ENCODE measurements around the gene MAPK9.
"Not testable (repeated sequence)": the region's sequence is repeated elsewhere in the genome, so short reads cannot be mapped to it uniquely, and the experiment has no call there.

The MAPK9 gene

GRCh38 chr5:180215783-180216630 is 75.9 kb downstream of the MAPK9 start:
- Histone ChIP-seq H3K27ac (ENCODE audit: low read depth, low read length) (no peak overlapping the region), H3K9ac (ENCODE audit: low read length) (no peak overlapping the region), H3K4me3 (ENCODE audit: low read depth in 1 of 2, low read length in 2 of 2) (no peak overlapping the region), H3K36me3 (ENCODE audit: insufficient read depth, low read length) (no peaks in the 10 kb centered on the region), H3K27me3 (ENCODE audit: control insufficient read depth in 1 of 2, insufficient read depth in 2 of 2, low read length in 2 of 2) (peaks cover 0 to 7% of the 10 kb centered on the region in 2 donors), H3K4me1 (ENCODE audit: insufficient read depth, low read length) (peaks cover 15% of the 10 kb centered on the region), H3K9me3 (ENCODE audit: low read length) (peaks cover 11% of the 10 kb centered on the region)

DNA sequence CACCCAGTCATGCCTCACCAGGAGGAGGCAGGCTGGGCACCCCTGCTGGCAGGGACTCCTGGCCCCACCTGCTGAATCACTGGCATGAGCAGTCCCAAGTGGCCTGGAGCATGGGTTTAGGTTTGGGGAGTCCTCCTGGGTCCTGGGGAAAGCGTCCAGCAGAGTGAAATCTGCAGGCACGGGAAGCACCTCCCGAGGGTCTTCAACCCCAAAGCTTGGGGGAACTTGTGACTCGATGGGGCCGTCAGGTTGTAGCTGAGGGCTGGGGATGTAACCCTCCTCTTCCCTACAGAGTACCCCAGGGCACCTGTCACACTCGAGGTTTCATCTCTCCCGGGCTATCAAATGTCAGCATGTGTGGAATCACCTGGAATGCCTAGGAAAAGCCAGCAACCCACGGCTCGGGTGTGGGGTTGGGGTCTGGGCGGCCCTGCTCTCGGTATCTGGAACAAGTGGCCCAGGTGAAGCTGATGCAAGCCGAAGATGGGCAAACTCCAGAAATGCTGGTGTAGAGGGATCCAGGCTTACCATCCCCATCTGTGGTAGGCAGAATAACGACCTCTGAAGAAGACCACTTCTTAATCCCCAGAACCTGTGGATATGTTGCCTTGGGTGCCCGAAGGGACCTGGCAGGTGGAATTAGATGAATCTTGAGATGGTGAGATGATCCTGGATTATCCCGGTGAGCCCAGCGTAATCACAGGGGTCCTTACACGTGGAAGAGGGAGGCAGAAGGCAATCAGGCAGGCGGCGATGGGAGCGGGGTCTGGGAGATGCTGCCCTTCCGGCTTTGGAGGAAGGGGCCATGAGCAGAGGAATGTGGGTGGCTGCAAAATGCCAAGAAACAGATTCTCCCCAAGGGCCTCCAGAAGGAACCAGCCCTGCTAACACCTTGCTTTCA is 76.8 kb downstream of the MAPK9 start:
- H3K4me1 ChIP-seq (ENCODE audit: insufficient read depth, low read length): peaks cover 15% of the 10 kb centered on the region
- no peak overlapping the region for H3K9ac ChIP-seq (ENCODE audit: low read length)
- H3K4me3 ChIP-seq (ENCODE audit: low read depth in 1 of 2, low read length in 2 of 2): no peak overlapping the region
- no peaks in the 10 kb centered on the region for H3K36me3 ChIP-seq (ENCODE audit: insufficient read depth, low read length)
- H3K27me3 ChIP-seq (ENCODE audit: control insufficient read depth in 1 of 2, insufficient read depth in 2 of 2, low read length in 2 of 2): peaks cover 0 to 7% of the 10 kb centered on the region in 2 donors
- peaks cover 7% of the 10 kb centered on the region for H3K9me3 ChIP-seq (ENCODE audit: low read length)
- no peak overlapping the region for H3K27ac ChIP-seq (ENCODE audit: low read depth, low read length)

DNA sequence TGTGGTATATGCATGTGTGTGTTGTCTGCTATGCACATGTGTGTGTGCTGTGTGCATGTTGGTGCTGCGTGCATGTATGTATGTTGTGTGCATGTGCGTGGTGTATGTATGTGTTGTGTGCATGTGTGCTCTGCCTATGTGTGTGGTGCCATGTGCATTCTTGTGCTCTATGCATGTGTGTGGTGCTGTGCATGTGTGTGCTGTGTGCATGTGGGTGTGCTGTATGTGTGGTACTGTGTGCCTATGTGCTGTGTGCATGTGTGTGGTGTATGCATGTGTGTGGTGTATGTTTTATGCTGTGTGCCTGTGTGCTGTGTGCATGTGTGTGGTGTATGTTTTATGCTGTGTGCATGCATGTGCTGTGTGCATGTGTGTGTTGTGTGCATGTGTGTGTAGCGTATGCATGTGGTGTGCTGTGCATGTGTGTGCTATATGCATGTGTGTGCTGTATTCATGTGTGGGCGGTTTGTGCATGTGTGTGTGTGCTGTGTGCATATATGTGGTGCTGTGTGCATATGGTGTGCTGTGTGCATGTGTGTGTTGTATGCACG is 78.2 kb downstream of the MAPK9 start:
- Histone ChIP-seq H3K27me3 (ENCODE audit: control insufficient read depth in 1 of 2, insufficient read depth in 2 of 2, low read length in 2 of 2) (peaks cover 0 to 7% of the 10 kb centered on the region in 2 donors), H3K4me3 (ENCODE audit: low read depth in 1 of 2, low read length in 2 of 2) (no peak overlapping the region), H3K9me3 (ENCODE audit: low read length) (no peaks in the 10 kb centered on the region), H3K9ac (ENCODE audit: low read length) (no peak overlapping the region), H3K4me1 (ENCODE audit: insufficient read depth, low read length) (peaks cover 15% of the 10 kb centered on the region), H3K27ac (ENCODE audit: low read depth, low read length) (no peak overlapping the region), H3K36me3 (ENCODE audit: insufficient read depth, low read length) (no peaks in the 10 kb centered on the region)

DNA sequence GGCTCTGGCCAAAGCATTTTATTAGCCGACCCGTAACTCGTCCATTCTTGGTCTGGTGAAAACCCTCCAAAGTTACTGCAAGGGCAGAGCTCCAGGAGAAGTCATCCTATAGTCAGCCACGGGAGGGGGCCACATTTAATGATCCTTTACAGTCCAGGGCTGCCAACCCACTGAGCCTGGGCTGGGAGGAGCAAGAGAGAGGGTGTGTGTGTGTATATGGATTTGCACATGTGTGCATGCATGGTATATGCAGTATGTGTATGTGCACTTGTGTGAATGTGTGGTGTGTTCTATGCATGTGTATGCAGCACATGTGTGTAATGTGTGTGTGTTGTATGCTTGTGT is 78.7 kb downstream of the MAPK9 start:
- Histone ChIP-seq H3K4me1 (ENCODE audit: insufficient read depth, low read length) (peaks cover 17% of the 10 kb centered on the region), H3K4me3 (ENCODE audit: low read depth in 1 of 2, low read length in 2 of 2) (no peak overlapping the region), H3K9me3 (ENCODE audit: low read length) (no peaks in the 10 kb centered on the region), H3K27ac (ENCODE audit: low read depth, low read length) (no peak overlapping the region), H3K9ac (ENCODE audit: low read length) (no peak overlapping the region), H3K27me3 (ENCODE audit: control insufficient read depth in 1 of 2, insufficient read depth in 2 of 2, low read length in 2 of 2) (peaks cover 0 to 11% of the 10 kb centered on the region in 2 donors), H3K36me3 (ENCODE audit: insufficient read depth, low read length) (no peaks in the 10 kb centered on the region)

- H3K9me3 ChIP-seq (ENCODE audit: low read length): no peaks in the 10 kb centered on the region
- peaks cover 0 to 17% of the 10 kb centered on the region in 2 donors for H3K27me3 ChIP-seq (ENCODE audit: control insufficient read depth in 1 of 2, insufficient read depth in 2 of 2, low read length in 2 of 2)
- H3K9ac ChIP-seq (ENCODE audit: low read length): no peak overlapping the region
- H3K27ac ChIP-seq (ENCODE audit: low read depth, low read length): no peak overlapping the region
- no peaks in the 10 kb centered on the region for H3K36me3 ChIP-seq (ENCODE audit: insufficient read depth, low read length)
- H3K4me3 ChIP-seq (ENCODE audit: low read depth in 1 of 2, low read length in 2 of 2): peak overlapping the region in 1 of 2 donors; percentile 20
- peaks cover 20% of the 10 kb centered on the region for H3K4me1 ChIP-seq (ENCODE audit: insufficient read depth, low read length)
Measured at GRCh38 chr5:180212363-180213255, 79.3 kb downstream of the MAPK9 start.

DNA sequence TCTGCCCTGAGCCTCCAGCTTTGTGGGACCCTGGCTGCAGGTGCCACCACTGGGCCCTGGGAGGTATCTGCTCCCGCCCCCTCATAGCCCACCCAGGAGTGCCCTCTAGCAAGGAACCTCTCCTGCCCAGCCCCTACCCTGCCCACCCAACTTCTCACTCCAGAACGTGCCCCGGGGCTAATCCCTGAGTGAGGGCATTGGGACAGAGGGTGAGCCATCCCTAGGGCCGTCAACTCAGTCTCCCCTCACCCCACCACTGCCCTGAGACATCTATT is 80.2 kb downstream of the MAPK9 start:
- H3K9ac ChIP-seq (ENCODE audit: low read length): no peak overlapping the region
- no peaks in the 10 kb centered on the region for H3K9me3 ChIP-seq (ENCODE audit: low read length)
- H3K36me3 ChIP-seq (ENCODE audit: insufficient read depth, low read length): no peaks in the 10 kb centered on the region
- peaks cover 0 to 22% of the 10 kb centered on the region in 2 donors for H3K27me3 ChIP-seq (ENCODE audit: control insufficient read depth in 1 of 2, insufficient read depth in 2 of 2, low read length in 2 of 2)
- H3K4me1 ChIP-seq (ENCODE audit: insufficient read depth, low read length): peaks cover 20% of the 10 kb centered on the region
- no peak overlapping the region for H3K4me3 ChIP-seq (ENCODE audit: low read depth in 1 of 2, low read length in 2 of 2)
- no peak overlapping the region for H3K27ac ChIP-seq (ENCODE audit: low read depth, low read length)

GRCh38 chr5:180210961-180211760 is 80.7 kb downstream of the MAPK9 start:
- no peak overlapping the region for H3K9ac ChIP-seq (ENCODE audit: low read length)
- no peaks in the 10 kb centered on the region for H3K9me3 ChIP-seq (ENCODE audit: low read length)
- H3K4me3 ChIP-seq (ENCODE audit: low read depth in 1 of 2, low read length in 2 of 2): no peak overlapping the region
- peaks cover 0 to 22% of the 10 kb centered on the region in 2 donors for H3K27me3 ChIP-seq (ENCODE audit: control insufficient read depth in 1 of 2, insufficient read depth in 2 of 2, low read length in 2 of 2)
- no peaks in the 10 kb centered on the region for H3K36me3 ChIP-seq (ENCODE audit: insufficient read depth, low read length)
- peaks cover 20% of the 10 kb centered on the region for H3K4me1 ChIP-seq (ENCODE audit: insufficient read depth, low read length)
- no peak overlapping the region for H3K27ac ChIP-seq (ENCODE audit: low read depth, low read length)

DNA sequence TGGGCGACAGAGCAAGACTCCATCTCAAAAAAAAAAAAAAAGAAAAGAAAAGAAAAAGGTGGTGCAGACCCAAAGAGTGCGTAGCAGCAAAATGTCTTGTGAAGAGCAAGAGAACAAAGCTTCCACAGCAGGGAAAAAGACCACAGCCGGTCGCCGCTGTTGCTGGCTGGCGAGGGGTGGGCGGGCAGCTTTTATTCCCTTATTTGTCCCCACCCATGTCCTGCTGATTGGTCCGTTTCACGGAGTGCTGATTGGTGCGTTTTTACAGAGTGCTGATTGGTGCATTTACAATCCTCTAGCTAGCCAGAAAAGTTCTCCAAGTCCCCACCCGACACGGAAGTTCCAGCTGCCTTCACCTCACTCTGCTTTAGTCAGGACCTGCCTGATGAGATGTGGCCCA is 81.8 kb downstream of the MAPK9 start:
- not testable (repeated sequence) for H3K9me3 ChIP-seq (ENCODE audit: low read length); H3K27ac ChIP-seq (ENCODE audit: low read depth, low read length); H3K9ac ChIP-seq (ENCODE audit: low read length); H3K4me3 ChIP-seq (ENCODE audit: low read depth in 1 of 2, low read length in 2 of 2); H3K36me3 ChIP-seq (ENCODE audit: insufficient read depth, low read length)
- Histone ChIP-seq H3K27me3 (ENCODE audit: control insufficient read depth in 1 of 2, insufficient read depth in 2 of 2, low read length in 2 of 2) (peaks cover 0 to 22% of the 10 kb centered on the region in 2 donors), H3K4me1 (ENCODE audit: insufficient read depth, low read length) (peaks cover 20% of the 10 kb centered on the region)

GRCh38 chr5:180209137-180209581 is 82.7 kb downstream of the MAPK9 start, which contains the start of gene RASGEF1C:
Gene RASGEF1C, minus strand, starts transcription at chr5:180209211. Its CDS starts 71,159 bp downstream, at chr5:180138052.
- Histone ChIP-seq H3K27ac (ENCODE audit: low read depth, low read length) (no peak within 1 kb of the TSS), H3K9me3 (ENCODE audit: low read length) (no peaks in the 10 kb centered on the region), H3K4me3 (ENCODE audit: low read depth in 1 of 2, low read length in 2 of 2) (peak within 1 kb of the TSS; percentile 27 to 47), H3K4me1 (ENCODE audit: insufficient read depth, low read length) (peaks cover 20% of the 10 kb centered on the region), H3K27me3 (ENCODE audit: control insufficient read depth in 1 of 2, insufficient read depth in 2 of 2, low read length in 2 of 2) (peaks cover 0 to 22% of the 10 kb centered on the region in 2 donors), H3K9ac (ENCODE audit: low read length) (no peak within 1 kb of the TSS), H3K36me3 (ENCODE audit: insufficient read depth, low read length) (no peaks in the 10 kb centered on the region)

GRCh38 chr5:180208435-180209081 is 83.3 kb downstream of the MAPK9 start:
- no peak overlapping the region for H3K27ac ChIP-seq (ENCODE audit: low read depth, low read length)
- H3K9me3 ChIP-seq (ENCODE audit: low read length): no peaks in the 10 kb centered on the region
- peak overlapping the region; percentile 27 to 47 for H3K4me3 ChIP-seq (ENCODE audit: low read depth in 1 of 2, low read length in 2 of 2)
- H3K4me1 ChIP-seq (ENCODE audit: insufficient read depth, low read length): peaks cover 20% of the 10 kb centered on the region
- no peak overlapping the region for H3K9ac ChIP-seq (ENCODE audit: low read length)
- peaks cover 0 to 22% of the 10 kb centered on the region in 2 donors for H3K27me3 ChIP-seq (ENCODE audit: control insufficient read depth in 1 of 2, insufficient read depth in 2 of 2, low read length in 2 of 2)
- no peaks in the 10 kb centered on the region for H3K36me3 ChIP-seq (ENCODE audit: insufficient read depth, low read length)
